Stimulated activated CD4-positive, alpha-beta T cell treated with anti-CD3 and anti-CD28 coated beads, Interleukin-15, amount 100 ng/mL, for 1 hour (primary cell): ENCODE results near the gene ADGRB2.
A peak's percentile ranks its signal among the peaks of the same experiment; 100 is the strongest.

Experiments
- DNase-seq, 2 donors: peaks; one replicate each; pipeline ENCODE4 v3.0.0-alpha.2; 2020; ENCODE audit warnings: low read depth in 1 of 2, low spot score in 1 of 2

The ADGRB2 gene

DNA sequence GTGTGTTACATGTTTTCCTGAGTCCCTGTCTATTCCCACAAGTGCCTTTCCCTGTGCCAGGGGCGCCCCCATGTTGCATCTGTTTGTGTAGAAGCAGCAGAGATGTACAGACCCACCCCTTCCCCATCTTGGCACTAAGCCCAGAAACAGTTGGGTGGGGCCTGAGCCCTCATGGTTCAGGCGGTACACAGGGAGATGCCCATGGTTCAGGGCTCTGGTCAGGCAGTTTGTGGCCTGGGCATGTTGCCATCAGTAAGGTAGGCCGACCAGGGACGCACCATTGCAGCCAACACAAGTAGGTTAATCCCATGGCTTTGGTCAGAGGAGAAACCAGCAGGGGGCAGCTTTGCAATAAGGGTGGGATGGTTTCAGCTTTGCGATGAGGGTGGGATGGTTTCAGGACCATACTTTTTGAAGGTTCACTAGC lies 914 bp upstream of the ADGRB2 start:
- no peak for DNase-seq

DNA sequence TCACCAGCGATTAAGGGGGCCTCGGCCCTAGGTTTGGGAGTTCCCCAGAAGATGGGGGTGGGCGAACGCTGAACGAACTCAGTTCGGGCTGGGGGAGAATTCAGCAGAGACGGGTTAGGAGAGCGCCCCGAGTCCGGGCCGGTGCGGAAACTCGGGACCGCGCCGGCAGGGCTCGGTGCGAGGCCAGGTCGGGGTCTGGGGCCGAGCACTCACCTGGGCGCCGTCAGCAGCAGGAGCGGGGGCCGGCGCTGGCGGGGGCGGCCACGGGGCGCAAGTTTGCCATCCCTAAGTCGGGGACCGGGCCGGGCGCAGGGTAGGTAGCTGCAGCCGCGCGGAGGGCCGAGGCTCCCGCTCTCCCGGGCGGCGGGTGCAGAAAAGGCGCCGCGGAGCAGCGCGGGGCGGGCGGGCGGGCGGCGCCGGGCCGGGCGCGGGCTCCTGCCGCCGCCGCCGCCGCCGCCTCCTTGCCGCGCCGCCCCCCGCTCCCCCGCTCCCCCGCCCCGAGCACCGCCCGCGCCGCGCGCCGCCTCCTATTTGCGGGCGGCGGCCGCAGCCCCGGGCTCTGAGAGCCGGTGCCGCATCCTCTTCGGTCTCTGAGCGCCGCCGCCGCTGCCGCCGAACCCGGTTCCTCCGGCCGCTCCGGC lies 349 bp downstream of the ADGRB2 start:
- no peak for DNase-seq

DNA sequence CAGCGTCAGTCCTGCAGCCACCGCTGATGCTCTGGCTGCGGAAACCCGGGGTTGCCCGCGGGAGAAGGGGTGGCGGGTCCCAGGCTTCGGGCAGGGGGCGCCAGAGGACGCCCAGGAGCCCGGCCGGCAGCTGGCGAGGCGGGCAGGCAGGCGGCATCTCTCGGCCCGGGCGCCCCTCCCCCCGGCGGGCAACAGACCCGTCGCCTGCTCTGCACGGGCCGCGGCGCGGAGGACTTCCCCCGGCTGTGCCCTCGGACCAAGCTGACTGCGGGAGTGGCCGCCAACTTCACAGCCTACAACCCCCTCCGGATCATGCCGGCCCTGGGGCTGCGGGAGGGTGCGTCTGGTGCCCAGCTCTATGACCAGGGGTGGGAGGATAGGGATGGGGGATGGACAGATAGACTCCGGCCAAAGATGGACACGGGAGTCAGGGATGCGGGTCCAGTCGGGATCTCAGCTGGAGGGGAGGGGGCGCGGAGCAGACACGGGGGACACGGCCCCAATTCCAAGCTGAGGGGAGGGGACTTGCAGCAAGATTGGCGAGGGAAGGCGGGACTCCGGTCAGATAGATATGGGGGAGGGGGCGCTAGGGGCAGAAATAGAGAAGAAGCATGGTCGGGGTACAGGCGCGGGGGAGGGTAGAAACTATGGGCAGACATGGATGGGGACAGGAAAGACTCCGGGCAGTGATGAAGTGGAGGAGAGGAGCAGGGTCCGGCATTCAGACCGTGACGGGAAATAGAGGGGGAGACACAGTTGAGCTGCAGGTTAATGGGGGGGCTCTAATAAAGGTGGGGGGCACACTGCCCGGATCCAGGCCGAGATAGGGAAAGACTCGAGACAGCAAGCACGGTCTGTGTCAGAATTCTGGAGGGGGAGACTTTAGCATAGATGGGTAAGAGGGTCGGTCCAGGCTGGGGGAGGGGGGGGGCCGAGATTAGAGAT lies 1.1 kb downstream of the ADGRB2 start:
- peak; percentile 49 to 64 for DNase-seq

DNA sequence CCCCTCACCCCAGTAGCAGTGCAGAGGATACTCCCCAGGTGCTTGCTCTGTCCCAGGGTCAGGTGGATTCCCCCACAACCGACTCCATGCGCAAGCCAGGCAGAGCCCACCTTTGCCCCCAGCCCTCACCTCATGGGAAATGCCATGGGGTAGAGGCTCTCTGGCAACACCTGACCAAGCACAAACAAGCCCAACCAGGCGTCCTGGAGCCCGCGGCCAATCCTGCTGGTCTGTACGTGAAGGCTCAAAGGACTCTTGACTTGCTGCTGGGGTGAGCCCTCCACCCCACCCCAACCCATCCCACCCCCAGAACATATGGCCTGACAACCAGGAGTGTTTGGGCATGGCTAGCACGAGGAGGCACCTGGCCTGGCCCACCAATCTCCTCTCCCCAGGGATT lies 1.8 kb downstream of the ADGRB2 start:
- no peak for DNase-seq

DNA sequence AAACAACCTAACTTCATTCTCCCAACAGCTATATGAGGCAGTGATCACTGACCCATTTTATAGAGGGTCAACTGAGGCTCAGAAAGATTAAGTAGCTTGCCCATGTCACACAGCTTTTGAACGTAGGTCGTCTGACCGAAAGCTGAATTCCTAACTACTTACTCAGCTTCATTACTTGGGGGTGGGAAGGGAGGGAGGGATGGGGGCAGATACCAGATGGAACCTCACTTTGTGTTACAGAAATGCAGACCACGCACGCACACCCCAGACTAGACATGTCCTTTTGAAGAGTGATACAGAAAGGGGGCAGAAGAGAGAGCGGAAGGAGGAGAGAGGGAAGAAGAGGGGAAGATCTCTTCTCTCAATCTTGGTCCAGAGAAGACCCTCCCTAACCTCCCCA lies 2.3 kb downstream of the ADGRB2 start:
- no peak for DNase-seq

DNA sequence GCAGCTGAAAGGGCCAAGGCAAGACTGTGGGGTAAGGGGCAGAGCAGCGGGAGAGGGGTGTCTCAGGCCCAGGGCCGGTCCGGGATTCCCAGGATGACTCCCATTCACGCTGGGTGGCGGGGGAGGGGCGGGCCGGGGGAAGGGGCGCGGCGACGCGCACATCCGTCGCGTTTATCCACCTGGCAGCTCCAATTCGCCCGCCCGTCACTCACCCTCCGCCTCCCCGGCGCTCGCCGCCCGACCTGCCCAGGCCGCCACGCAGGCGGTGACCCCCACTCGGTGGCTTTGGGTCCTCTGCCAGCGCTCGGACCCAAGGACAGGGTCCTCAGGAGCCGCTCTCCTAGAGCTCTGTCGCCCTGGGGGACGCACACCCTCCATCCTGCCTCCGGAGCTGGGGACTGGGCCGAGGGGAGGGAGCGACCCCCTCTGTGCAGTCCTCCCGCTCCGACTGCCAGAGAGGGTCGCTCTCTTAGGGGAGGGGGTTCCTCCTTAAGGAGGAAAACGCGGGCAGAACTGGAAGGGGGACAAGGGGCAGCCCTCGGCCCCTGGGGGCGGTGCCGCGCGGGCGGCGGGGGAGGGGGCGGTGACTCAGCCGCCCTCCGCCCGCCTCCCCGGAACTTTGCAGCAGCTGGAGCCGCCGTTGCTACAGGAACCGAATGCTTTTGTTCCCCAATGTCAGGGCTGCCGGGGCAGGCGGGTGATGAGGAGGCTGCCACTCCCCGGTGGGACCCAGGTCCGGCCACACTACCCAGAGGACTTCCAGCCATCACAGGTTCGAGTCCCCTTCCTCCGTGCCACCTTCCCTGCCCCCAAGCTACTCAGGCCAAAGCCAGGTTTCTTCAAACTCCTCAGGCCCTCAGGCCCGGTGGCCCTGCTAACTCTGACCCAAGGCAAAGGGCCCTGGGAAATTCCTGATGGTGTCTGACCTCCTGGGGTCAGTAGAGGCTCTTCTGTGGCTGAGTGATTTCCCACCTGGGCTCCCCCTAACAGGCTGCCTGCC lies 3.4 kb downstream of the ADGRB2 start:
- peak; percentile 38 to 44 for DNase-seq

DNA sequence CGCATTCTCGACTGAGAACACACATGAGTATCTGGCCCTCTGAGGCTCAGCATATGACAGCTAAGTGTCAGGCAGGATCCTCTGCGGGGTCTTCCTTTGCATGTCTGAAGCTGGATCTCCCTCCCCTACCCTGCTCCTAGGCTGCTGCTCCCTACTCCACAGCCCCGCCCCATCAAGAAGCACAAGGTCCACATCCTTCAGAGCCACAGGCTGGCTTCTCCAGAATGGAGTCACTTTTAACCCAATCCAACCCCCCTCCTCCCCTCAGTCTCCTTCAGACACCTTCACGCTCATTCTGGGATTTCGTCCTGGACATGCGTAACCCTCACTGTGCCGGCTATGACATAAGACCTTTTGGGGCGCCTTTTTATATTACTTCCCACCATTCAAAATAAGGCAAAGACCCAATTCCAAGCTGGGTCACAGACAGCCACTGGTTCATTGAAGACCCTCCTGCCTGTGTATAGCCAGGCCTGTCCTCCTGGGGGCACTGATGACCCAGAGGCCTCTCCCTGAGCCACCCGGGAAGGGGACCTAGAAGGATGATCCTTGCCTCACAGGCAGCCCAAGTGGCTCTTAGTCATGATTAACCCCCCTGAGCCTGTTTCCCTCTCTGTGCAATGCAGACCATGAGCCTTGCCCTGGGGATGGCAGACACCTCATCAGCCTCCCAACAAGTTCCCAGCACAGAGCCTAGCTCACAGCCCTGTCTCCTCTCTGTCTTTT lies 4.7 kb downstream of the ADGRB2 start:
- DNase-seq, result no peak

DNA sequence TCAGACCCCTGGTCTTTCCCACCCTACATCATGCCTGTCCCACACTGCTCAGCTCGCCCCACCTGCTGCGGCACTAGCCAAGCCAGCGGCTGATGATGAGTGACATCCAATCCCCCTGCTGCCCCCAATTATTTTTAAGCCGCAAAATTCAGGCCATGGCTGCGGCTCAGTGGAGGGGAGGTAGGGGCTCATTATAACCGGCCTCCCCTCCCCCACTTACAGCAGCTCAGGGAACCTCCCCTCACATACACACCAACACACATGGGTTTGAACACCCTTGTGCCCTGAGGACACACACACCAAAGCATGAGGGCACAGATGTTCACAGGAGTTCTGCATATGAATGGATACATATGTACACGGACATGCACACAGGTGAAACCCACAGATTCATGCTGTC lies 5.3 kb downstream of the ADGRB2 start:
- no peak for DNase-seq

DNA sequence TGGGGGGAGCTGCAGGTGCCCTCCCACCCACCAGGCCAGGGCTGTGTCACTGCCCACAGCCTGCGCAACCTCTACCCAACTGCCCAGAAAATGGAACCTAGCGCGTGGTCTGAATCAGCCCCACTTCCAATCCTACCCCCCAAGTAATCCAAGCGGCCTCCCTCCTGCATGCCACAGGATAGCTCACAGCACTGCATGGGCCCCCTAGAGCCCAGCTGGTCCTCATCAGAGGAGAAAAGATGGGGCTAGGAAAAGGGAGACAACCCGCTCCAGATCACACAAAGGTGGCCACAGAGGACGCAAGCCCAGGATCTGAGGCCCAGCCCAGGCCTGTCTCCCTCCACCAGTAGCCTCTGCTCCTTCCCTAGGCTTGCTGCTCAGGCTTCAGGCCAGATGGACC lies 6.2 kb downstream of the ADGRB2 start:
- DNase-seq, result no peak

DNA sequence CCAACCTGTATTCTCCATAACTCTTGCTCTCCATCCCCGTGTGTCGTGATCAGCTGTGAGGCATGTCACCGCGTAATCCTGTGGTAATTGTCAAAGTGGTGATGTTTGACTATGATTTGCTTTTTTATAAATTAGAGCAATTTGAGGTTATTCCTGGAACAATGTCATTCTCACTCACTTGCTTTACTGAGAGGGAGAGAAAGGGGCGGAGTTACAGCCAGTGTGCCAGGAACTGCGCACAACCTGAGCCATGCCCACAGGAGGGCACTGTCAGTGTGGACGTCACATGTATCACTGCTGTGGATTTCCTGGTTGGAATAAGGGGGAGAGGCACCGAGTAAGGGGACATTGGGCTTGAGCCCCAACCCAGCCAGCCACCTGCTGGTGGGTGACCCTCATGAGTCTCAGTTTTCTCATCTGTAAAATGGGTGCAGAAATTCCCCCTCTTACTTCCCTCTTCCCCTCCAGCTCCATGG lies 6.9 kb downstream of the ADGRB2 start:
- no peak for DNase-seq

DNA sequence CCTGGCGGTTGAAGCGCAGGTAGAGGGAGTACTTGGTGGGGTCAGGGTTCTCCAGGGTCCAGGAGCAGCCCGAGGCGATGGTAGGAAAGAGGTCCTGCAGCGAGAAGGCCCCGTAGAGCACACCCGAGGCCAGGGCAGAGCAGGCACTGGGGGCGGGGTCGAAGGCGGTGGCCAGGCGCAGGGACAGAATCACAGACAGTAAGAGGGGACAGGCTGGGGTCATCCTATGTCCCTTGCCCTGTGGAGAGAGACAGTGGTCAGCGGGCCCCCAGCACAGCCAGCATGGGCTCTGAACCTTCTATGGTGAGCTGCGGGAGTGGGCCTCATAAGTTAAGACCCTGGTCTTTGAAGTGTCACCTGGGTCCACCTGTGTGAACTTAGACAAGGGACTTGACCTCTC lies 7.6 kb downstream of the ADGRB2 start:
- DNase-seq, result no peak

DNA sequence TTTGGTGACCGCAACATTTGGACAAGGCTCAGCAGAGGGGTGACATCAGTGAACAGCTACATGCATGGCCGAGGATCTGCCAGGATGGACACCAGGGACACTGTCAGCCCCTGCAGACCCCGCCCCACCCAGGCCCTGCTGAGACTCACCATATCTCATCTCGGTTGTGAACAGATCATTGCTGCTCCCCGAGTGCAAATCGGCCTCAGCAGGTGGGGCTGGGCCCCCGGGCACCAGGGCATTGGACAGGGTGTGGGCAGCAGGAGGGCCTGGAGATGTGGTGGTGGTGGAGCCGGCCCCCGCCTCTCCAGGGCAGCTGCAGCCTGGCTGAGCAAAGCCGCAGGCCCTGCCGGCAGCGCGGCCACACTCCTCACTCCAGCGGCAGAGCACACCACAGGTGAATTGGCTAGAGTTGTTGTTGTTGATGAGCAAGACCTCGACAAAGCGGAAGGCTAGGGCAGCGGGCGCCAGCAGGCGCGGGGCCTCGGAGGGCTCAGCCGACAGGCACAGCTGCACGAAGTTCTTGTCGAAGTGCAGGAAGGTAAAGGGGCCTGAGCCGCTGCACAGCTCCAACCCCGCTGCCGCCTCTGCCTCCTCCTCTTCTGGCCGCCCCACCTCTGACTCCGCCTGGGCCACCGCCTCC lies 8.2 kb downstream of the ADGRB2 start:
- no peak for DNase-seq

DNA sequence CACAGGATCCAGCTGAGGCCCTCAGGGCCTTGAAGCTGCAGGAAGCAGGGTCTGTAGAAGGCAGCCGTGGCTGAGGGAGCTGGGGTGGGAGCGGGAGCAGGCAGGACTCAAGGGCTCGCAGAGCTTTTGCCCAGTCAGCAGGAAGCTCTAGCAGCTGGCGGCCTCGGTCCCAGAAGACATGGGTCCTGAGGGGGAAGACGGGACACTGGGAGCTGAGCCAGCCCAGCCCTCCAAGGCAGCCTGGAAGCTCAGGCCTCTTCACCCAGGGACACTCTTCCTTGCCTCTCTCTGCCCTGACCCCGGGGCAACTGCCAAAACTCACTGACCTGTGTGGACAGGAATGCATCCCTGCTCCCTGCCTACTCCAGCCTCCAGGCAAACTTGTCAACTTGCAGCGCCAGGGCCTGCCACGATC lies 8.9 kb downstream of the ADGRB2 start:
- no peak for DNase-seq

DNA sequence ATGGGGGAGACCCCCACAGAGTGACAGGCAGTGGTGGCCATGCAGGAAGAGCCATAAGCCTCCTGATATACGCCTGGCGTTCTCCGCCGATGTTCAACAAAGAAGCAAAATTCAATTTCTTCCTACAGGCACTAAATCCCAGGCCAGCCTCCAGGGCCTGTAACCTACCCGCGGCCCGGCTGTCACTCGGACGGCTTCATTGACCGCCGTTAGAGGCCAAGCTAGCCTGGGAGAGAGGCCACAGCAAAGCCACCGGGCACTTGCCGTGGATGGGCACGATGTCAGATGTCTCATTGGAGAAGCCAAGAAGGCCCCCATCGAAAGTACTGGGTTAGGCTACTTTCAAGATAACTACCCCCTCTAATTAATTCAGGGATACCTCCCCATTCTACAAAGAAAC lies 9.7 kb downstream of the ADGRB2 start:
- DNase-seq, result no peak

DNA sequence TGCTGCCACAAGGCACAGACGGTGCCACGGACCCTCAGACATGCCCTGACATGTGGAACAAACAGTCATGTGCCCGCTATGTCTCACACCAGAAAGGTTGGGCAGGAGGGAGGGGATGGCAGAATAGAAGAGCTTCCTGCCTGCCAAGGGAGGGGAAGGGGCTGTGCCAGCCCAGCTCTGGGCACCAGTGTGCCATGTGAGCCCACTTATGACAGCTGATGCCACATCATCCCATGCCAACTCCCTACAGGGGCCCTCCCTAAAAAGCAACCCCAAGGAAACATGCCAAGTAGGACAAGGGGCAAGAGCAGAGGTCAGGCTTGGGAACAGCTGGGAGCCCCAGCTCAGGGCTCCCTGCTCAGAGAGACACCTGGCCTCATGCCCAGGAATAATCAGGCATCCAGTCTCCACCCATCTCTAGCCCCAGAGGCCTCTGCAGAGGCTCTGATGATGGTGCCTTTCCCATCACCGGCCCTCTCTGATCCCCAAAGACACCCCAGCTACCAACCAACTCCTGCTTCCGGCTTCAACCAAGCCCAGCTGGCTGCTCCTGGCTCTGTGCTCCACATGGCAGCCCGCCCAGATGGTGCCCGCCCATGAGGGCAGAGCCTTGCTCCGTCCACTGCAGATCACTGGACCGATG lies 10.3 kb downstream of the ADGRB2 start:
- no peak for DNase-seq

DNA sequence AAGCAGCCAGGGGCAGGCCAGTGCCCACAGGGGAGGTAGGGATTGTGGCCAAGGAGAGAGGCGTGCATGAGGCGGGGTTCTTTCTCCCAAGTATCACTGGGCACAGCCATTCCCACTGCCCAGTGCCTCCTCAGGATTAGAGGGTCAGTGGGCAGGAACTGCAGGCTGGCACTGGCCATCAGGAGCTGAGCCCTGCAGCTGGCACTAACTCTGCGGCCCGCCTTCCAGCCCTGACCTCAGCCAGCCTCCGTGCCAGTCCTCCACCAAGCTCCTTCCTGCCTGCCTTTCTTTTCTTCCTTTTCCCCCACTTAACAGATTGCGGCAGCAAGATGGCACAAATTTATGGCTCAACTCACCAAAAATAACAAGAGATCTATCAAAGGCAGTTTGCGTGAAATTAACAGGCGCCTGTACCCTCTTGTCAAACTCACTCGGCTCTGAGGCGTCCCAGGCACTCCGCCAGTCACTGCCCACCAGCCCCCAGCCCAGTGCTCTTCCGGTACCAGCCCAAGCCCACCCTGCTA lies 11.1 kb downstream of the ADGRB2 start:
- DNase-seq, result no peak

DNA sequence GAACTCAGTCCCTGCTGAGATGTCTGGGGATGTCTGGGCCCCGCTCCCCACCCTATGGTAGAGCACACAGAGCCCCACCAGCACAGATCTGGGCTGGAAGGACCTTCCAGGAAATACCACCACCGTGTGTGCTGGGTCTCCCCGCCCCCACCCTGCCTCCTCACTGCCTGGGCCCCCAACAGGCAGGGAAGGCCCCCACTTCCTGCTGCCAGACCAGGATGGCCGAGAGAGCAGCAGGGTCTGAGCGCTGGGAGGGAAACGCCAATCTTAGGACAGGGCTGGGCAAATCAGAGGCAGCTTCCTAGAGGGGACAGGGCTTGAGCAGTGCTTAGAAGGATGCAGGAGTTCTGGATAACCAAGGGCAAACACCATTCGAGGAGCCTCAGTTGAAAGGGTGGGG lies 11.9 kb downstream of the ADGRB2 start:
- DNase-seq, result no peak

DNA sequence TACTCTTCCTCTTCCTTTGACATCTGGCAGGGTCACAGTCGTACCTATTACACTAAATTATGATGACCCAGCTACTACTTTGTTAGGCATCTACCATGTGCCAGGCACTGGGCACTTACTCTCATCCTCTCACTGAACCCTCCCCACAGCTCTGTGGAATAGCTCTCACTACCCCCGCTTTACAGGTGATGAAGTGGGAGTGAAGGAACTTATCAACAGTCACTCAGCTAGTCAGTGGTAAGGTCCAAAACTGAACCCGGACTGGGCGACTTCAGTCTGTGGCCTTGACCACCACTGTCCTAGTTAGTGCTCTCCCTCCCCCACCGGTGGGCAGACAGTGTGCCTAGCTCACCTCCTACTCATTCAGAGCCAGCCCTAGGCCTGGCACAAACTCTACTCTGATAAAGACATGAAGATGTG lies 12.3 kb downstream of the ADGRB2 start:
- no peak for DNase-seq

DNA sequence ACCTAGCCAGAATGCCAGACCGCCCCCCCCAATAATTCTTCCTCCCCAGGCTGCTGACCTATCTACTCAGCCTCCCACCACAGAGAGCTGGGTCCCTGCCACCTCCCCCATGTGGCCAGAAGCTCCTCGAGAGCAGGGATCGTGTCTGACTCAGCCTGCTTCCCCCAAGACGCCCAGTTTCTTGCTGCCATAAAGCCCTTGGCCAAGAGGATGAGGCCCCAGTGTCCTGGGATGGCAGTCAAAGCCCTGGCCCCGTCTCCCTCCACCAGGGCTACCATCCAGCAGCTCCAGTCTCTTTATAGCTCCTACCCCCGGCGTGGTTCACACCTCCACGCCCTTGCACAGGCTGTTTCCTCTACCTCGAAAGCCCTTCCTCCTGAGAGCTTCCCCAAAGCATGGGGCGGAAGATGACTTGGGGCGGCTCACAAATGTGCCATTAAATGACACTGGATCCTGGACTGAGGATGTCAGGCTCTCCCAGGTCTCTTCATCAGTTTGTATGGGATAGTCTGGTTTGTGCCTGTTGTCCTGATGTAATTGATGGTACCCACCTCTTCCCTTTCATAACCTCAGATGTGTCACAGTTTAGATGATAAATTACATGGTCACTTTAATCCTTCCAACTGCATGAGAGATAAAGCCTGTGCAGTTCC lies 13.2 kb downstream of the ADGRB2 start:
- DNase-seq, result no peak
